ENCODE data around the gene MED1. TPM values are rescaled to one million over a fixed set of nuclear protein-coding genes. Genes with fewer than 3 reads are reported as not detected.
"Not testable (repeated sequence)": the region's sequence is repeated elsewhere in the genome, so short reads cannot be mapped to it uniquely, and the experiment has no call there.

Gene MED1
- total and polyA plus RNA-seq, 9 donors, result 18.5 to 34.2 (median 26.9) TPM

GRCh38 chr17:39439868-39440267 is 11.2 kb downstream of the MED1 start:
- H3K27me3 ChIP-seq (ENCODE audit: control insufficient read depth, insufficient read depth, low read length), result not testable (repeated sequence)

GRCh38 chr17:39429600-39429999 is 21.5 kb downstream of the MED1 start:
- no peak overlapping the region for H3K4me3 ChIP-seq (ENCODE audit: low read length)
- H3K27me3 ChIP-seq (ENCODE audit: control insufficient read depth, insufficient read depth, low read length), result no peaks in the 10 kb centered on the region
- no CpG with 5 or more reads among the region's 4 CpGs for WGBS (ENCODE audit: insufficient coverage)
- no peaks in the 10 kb centered on the region for H3K9me3 ChIP-seq (replicated peaks; ENCODE audit: control insufficient read depth, low read depth, low read length)
- DNase-seq, result no peak
- H3K36me3 ChIP-seq (ENCODE audit: control insufficient read depth, insufficient read depth, low read length), result peaks cover 60% of the 10 kb centered on the region
- no peaks in the 10 kb centered on the region for H3K4me1 ChIP-seq (ENCODE audit: control insufficient read depth, insufficient read depth, low read length)
- no peak overlapping the region for H3K27ac ChIP-seq (ENCODE audit: low read length)

More at GRCh38 chr17:39439868-39440267, 11.2 kb downstream of the MED1 start:
- WGBS (ENCODE audit: insufficient coverage), result 100% methylated on average over 2 of the region's 2 CpGs
- peaks cover 44% of the 10 kb centered on the region for H3K36me3 ChIP-seq (ENCODE audit: control insufficient read depth, insufficient read depth, low read length)
- not testable (repeated sequence) for H3K4me3 ChIP-seq (ENCODE audit: low read length); H3K27ac ChIP-seq (ENCODE audit: low read length); H3K9me3 ChIP-seq (replicated peaks; ENCODE audit: control insufficient read depth, low read depth, low read length); DNase-seq; H3K4me1 ChIP-seq (ENCODE audit: control insufficient read depth, insufficient read depth, low read length)

- DNase-seq, result no peak
- H3K9me3 ChIP-seq (replicated peaks; ENCODE audit: control insufficient read depth, low read depth, low read length), result no peaks in the 10 kb centered on the region
- no CpG with 5 or more reads among the region's 1 CpG for WGBS (ENCODE audit: insufficient coverage)
- H3K27me3 ChIP-seq (ENCODE audit: control insufficient read depth, insufficient read depth, low read length), result no peaks in the 10 kb centered on the region
- peaks cover 69% of the 10 kb centered on the region for H3K36me3 ChIP-seq (ENCODE audit: control insufficient read depth, insufficient read depth, low read length)
- H3K4me1 ChIP-seq (ENCODE audit: control insufficient read depth, insufficient read depth, low read length), result no peaks in the 10 kb centered on the region
- H3K27ac ChIP-seq (ENCODE audit: low read length), result no peak overlapping the region
- no peak overlapping the region for H3K4me3 ChIP-seq (ENCODE audit: low read length)
Observed at GRCh38 chr17:39416141-39416540, 34.9 kb downstream of the MED1 start.

GRCh38 chr17:39410279-39410678 is 40.8 kb downstream of the MED1 start:
- no peak overlapping the region for H3K27ac ChIP-seq (ENCODE audit: low read length)
- peaks cover 84% of the 10 kb centered on the region for H3K36me3 ChIP-seq (ENCODE audit: control insufficient read depth, insufficient read depth, low read length)
- no peaks in the 10 kb centered on the region for H3K27me3 ChIP-seq (ENCODE audit: control insufficient read depth, insufficient read depth, low read length)
- H3K4me3 ChIP-seq (ENCODE audit: low read length), result no peak overlapping the region
- WGBS (ENCODE audit: insufficient coverage), result 96% methylated on average over 12 of the region's 13 CpGs
- no peak for DNase-seq
- no peaks in the 10 kb centered on the region for H3K4me1 ChIP-seq (ENCODE audit: control insufficient read depth, insufficient read depth, low read length)
- H3K9me3 ChIP-seq (replicated peaks; ENCODE audit: control insufficient read depth, low read depth, low read length), result no peaks in the 10 kb centered on the region

GRCh38 chr17:39408360-39408759 is 42.7 kb downstream of the MED1 start:
- 100% methylated on average over 1 of the region's 2 CpGs for WGBS (ENCODE audit: insufficient coverage)
- H3K36me3 ChIP-seq (ENCODE audit: control insufficient read depth, insufficient read depth, low read length), result peaks cover 72% of the 10 kb centered on the region
- H3K9me3 ChIP-seq (replicated peaks; ENCODE audit: control insufficient read depth, low read depth, low read length), result no peaks in the 10 kb centered on the region
- no peaks in the 10 kb centered on the region for H3K4me1 ChIP-seq (ENCODE audit: control insufficient read depth, insufficient read depth, low read length)
- no peak overlapping the region for H3K4me3 ChIP-seq (ENCODE audit: low read length)
- H3K27ac ChIP-seq (ENCODE audit: low read length), result no peak overlapping the region
- DNase-seq, result no peak
- H3K27me3 ChIP-seq (ENCODE audit: control insufficient read depth, insufficient read depth, low read length), result no peaks in the 10 kb centered on the region

GRCh38 chr17:39406951-39407350 is 44.1 kb downstream of the MED1 start:
- Histone ChIP-seq H3K27me3 (ENCODE audit: control insufficient read depth, insufficient read depth, low read length) (no peaks in the 10 kb centered on the region), H3K27ac (ENCODE audit: low read length) (no peak overlapping the region), H3K9me3 (replicated peaks; ENCODE audit: control insufficient read depth, low read depth, low read length) (no peaks in the 10 kb centered on the region), H3K36me3 (ENCODE audit: control insufficient read depth, insufficient read depth, low read length) (peaks cover 64% of the 10 kb centered on the region), H3K4me3 (ENCODE audit: low read length) (no peak overlapping the region), H3K4me1 (ENCODE audit: control insufficient read depth, insufficient read depth, low read length) (no peaks in the 10 kb centered on the region)
- no peak for DNase-seq
- WGBS (ENCODE audit: insufficient coverage), result no CpG with 5 or more reads among the region's 1 CpG

GRCh38 chr17:39405436-39405835 is 45.6 kb downstream of the MED1 start:
- H3K36me3 ChIP-seq (ENCODE audit: control insufficient read depth, insufficient read depth, low read length), result peaks cover 52% of the 10 kb centered on the region
- H3K4me1 ChIP-seq (ENCODE audit: control insufficient read depth, insufficient read depth, low read length), result peaks cover 4% of the 10 kb centered on the region
- H3K9me3 ChIP-seq (replicated peaks; ENCODE audit: control insufficient read depth, low read depth, low read length), result no peaks in the 10 kb centered on the region
- H3K4me3 ChIP-seq (ENCODE audit: low read length), result no peak overlapping the region
- no peak overlapping the region for H3K27ac ChIP-seq (ENCODE audit: low read length)
- H3K27me3 ChIP-seq (ENCODE audit: control insufficient read depth, insufficient read depth, low read length), result no peaks in the 10 kb centered on the region
- WGBS (ENCODE audit: insufficient coverage), result no CpG with 5 or more reads among the region's 1 CpG
- no peak for DNase-seq

- no peak for DNase-seq
- Histone ChIP-seq H3K36me3 (ENCODE audit: control insufficient read depth, insufficient read depth, low read length) (peaks cover 45% of the 10 kb centered on the region), H3K9me3 (replicated peaks; ENCODE audit: control insufficient read depth, low read depth, low read length) (no peaks in the 10 kb centered on the region), H3K4me1 (ENCODE audit: control insufficient read depth, insufficient read depth, low read length) (peaks cover 7% of the 10 kb centered on the region), H3K27ac (ENCODE audit: low read length) (no peak overlapping the region), H3K27me3 (ENCODE audit: control insufficient read depth, insufficient read depth, low read length) (no peaks in the 10 kb centered on the region), H3K4me3 (ENCODE audit: low read length) (no peak overlapping the region)
- whole genome bisulfite sequencing (ENCODE audit: insufficient coverage), result 57% methylated on average over 1 of the region's 6 CpGs
Observed at GRCh38 chr17:39404542-39405378, 46.3 kb downstream of the MED1 start.

GRCh38 chr17:39402890-39403605 is 48.0 kb downstream of the MED1 start:
- no peaks in the 10 kb centered on the region for H3K27me3 ChIP-seq (ENCODE audit: control insufficient read depth, insufficient read depth, low read length)
- 59% methylated on average over 15 of the region's 22 CpGs for WGBS (ENCODE audit: insufficient coverage)
- H3K9me3 ChIP-seq (replicated peaks; ENCODE audit: control insufficient read depth, low read depth, low read length), result no peaks in the 10 kb centered on the region
- peaks cover 7% of the 10 kb centered on the region for H3K4me1 ChIP-seq (ENCODE audit: control insufficient read depth, insufficient read depth, low read length)
- H3K27ac ChIP-seq (ENCODE audit: low read length), result no peak overlapping the region
- no peak overlapping the region for H3K4me3 ChIP-seq (ENCODE audit: low read length)
- peaks cover 28% of the 10 kb centered on the region for H3K36me3 ChIP-seq (ENCODE audit: control insufficient read depth, insufficient read depth, low read length)
- no peak for DNase-seq

GRCh38 chr17:39402244-39402889 is 48.7 kb downstream of the MED1 start:
- Histone ChIP-seq H3K27ac (ENCODE audit: low read length) (peak overlapping the region; percentile 85), H3K27me3 (ENCODE audit: control insufficient read depth, insufficient read depth, low read length) (no peaks in the 10 kb centered on the region), H3K4me1 (ENCODE audit: control insufficient read depth, insufficient read depth, low read length) (peaks cover 7% of the 10 kb centered on the region), H3K36me3 (ENCODE audit: control insufficient read depth, insufficient read depth, low read length) (peaks cover 22% of the 10 kb centered on the region), H3K9me3 (replicated peaks; ENCODE audit: control insufficient read depth, low read depth, low read length) (no peaks in the 10 kb centered on the region), H3K4me3 (ENCODE audit: low read length) (peak overlapping the region; percentile 92)
- 0% methylated on average over 31 of the region's 53 CpGs for WGBS (ENCODE audit: insufficient coverage)
- DNase-seq, result peak; percentile 98
